ENCODE measurements around the gene GFOD1. TPM values are rescaled to one million over a fixed set of nuclear protein-coding genes. Genes with fewer than 3 reads are reported as not detected.

Gene GFOD1
- total and polyA plus RNA-seq, 10 of the 15 experiments (the other 5 are each of a cell fraction or from before 2014, with no cell fraction given), result 6.5 to 41.4 (median 16.0) TPM

DNA sequence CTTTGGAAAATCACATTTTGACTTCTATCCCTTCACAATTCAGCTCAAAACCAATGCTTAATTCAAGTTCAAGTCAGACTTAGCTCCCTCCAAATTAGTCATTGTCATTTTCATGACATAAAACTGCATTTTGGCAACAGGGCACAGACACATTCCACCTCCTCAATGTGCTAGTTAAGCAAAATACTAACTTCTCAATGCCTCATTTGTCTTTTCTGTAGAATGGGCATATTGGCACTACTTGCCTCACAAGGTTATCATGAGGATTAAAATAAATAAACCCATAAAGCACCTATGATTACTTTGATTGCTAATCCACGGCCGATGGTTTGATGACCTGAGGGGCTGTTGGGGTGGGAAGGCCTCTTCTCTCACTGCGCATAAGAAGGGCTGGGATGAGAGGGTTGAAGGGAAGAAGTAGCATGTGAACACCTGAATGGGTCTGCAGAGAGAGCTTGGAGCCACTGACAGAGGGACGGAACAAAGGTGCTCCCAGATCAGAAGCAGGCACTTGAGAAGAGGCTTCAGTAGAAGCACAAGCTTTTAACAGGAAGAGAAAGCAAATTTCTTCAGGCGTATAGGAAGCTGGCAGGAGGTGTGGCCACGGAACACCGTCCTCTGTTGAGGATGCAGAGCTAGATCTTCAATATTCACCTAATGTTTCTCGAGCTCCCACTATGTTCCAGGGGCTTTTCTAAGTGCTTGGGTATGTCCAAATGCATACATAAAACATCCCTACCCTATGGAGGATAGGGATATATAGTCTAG is 147.4 kb downstream of the GFOD1 start:
- TF ChIP-seq IRF5 (IDR thresholded peaks at IDR 0.05; ENCODE audit: borderline replicate concordance) (no peak), REST (IDR thresholded peaks at IDR 0.05; ENCODE audit: low read depth, low read length) (no peak), NBN (IDR thresholded peaks at IDR 0.05) (no peak), PML (IDR thresholded peaks at IDR 0.05; ENCODE audit: low read length) (no peak), CREM (IDR thresholded peaks at IDR 0.05; ENCODE audit: low read depth) (no peak), ATF7 (IDR thresholded peaks at IDR 0.05; ENCODE audit: low read depth) (no peak)
- TF ChIP-seq, protein P1, sequence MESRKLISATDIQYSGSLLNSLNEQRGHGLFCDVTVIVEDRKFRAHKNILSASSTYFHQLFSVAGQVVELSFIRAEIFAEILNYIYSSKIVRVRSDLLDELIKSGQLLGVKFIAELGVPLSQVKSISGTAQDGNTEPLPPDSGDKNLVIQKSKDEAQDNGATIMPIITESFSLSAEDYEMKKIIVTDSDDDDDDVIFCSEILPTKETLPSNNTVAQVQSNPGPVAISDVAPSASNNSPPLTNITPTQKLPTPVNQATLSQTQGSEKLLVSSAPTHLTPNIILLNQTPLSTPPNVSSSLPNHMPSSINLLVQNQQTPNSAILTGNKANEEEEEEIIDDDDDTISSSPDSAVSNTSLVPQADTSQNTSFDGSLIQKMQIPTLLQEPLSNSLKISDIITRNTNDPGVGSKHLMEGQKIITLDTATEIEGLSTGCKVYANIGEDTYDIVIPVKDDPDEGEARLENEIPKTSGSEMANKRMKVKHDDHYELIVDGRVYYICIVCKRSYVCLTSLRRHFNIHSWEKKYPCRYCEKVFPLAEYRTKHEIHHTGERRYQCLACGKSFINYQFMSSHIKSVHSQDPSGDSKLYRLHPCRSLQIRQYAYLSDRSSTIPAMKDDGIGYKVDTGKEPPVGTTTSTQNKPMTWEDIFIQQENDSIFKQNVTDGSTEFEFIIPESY (IDR thresholded peaks at IDR 0.05), result no peak
- H3K9ac ChIP-seq (ENCODE audit: control insufficient read depth, insufficient read depth, low read length), result peak overlapping the region; percentile 16; the same call in 1 of the 2 replicates
- CTCF ChIA-PET, result interaction anchor here (0.5 to 4.2 kb wide), 15 partner anchors 8 to 293 kb away, joined by 3 to 52 read pairs (median 6); partner anchors contain the start of genes NOL7 and SIRT5
- no peak overlapping the region for H3K4me3 ChIP-seq
- H4K20me1 ChIP-seq (ENCODE audit: control insufficient read depth, insufficient read depth), result no peaks in the 10 kb centered on the region
- POLR2A ChIA-PET, result interaction anchor here (1.1 kb wide), 4 partner anchors 14 to 52 kb away, joined by 3 to 5 read pairs (median 4); no protein-coding TSS in a partner anchor
- H3K27ac ChIP-seq (ENCODE audit: control insufficient read depth, insufficient read depth), result no peak overlapping the region
- H3K27me3 ChIP-seq (replicated peaks in 1 of 2; ENCODE audit: control insufficient read depth in 2 of 2, insufficient read depth in 2 of 2, low read length in 1 of 2), result no peaks in the 10 kb centered on the region
- peaks cover 15% of the 10 kb centered on the region; the same call in 1 of the 2 replicates for H3K4me1 ChIP-seq (ENCODE audit: control insufficient read depth, insufficient read depth, low read length)
- no peak for FAIRE-seq
- WGBS (ENCODE audit: insufficient coverage, insufficient replicate concordance, low lambda C conversion rate, missing lambda C conversion rate), result 46% methylated on average over 8 of the region's 8 CpGs
- RAD21 ChIA-PET (ENCODE audit: unreplicated experiment), result interaction anchor here (0.7 to 4.4 kb wide), 13 partner anchors 16 to 726 kb away, joined by 3 to 54 read pairs (median 5); partner anchors contain the start of gene SIRT5
- H2AFZ ChIP-seq (ENCODE audit: control insufficient read depth, low read depth, low read length), result peak overlapping the region; percentile 77
- intact Hi-C loops (cut with micrococcal nuclease; ENCODE audit: unreplicated experiment), result loop anchor here (5.0 kb wide), 1 partner anchor 147 kb away; the partner anchor contains the start of gene GFOD1
- BruUV-seq (replicated peaks), result no TSS peak
- ATAC-seq, result peak; percentile 44
- in situ Hi-C loops (cut with MboI), result no loop called here
- no peak for DNase-seq (ENCODE audit: low read depth, low spot score)
- SMC1A ChIA-PET (ENCODE audit: uncharacterized antibody, unreplicated experiment), result interaction anchor here (0.8 to 5.6 kb wide), 20 partner anchors 8 to 727 kb away, joined by 3 to 72 read pairs (median 5); partner anchors contain the start of gene TBC1D7
- H3K9me3 ChIP-seq (replicated peaks; ENCODE audit: control insufficient read depth, insufficient read depth, low read length), result no peaks in the 10 kb centered on the region; the same call in 1 of the 3 replicates
- peak overlapping the region; percentile 30 for H3K4me2 ChIP-seq (ENCODE audit: control insufficient read depth, insufficient read depth)
- no peaks in the 10 kb centered on the region for H3K79me2 ChIP-seq (ENCODE audit: control insufficient read depth, insufficient read depth, low read length)
- H3K36me3 ChIP-seq (ENCODE audit: control insufficient read depth in 2 of 2, insufficient read depth in 2 of 2, low read length in 1 of 2), result no peaks in the 10 kb centered on the region

Measured in GM12878 (cell line).